ENCODE data around the gene MAGI1. TPM values are rescaled to one million over a fixed set of nuclear protein-coding genes. Genes with fewer than 3 reads are reported as not detected.
"Not testable (repeated sequence)": the region's sequence is repeated elsewhere in the genome, so short reads cannot be mapped to it uniquely, and the experiment has no call there.

Gene MAGI1
- total RNA-seq, 1 experiment from 2014 or later, result 0.88 TPM

DNA sequence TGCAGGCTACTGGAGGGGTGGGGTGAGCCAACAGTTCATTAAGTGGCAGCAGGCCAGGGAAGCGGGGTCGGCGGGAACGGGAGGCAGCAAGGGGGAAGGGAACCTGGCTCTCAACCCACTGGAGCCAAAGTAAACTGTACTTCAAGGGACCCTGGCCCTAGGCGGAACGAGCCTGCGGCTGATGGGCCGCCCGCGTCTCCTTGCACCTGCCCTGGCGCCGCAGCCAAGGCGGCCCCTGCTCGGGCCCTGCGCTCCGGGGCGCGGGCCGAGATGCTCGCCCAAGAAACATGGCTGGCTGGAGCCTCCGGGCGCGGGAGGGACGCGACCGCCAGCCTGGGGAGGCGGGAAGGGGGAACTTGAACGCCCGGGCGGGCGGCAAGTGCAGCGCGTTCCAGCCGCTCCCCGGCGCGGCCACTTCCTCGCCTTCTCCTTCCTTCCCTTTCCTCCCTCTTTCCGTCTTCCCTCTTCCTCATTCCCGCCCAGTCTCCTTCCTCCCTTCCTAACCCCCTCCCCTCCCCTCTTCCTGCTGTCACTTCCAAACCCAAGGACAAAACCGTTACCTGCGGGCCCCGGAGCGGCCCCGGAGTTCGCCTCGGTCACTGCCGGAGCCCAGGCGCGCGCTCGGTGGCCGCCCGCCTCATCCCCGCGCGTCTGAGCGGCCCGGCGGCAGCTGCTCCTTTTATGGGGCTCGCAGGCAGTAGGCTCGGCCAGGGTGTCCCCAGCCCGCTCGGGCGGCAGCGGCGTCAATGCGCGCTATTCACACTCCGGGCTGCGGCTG lies 489.7 kb downstream of the MAGI1 start:
- in situ Hi-C loops (cut with HindIII; ENCODE audit: low pct_unique_long_range_greater_than_20kb, low sequenced_read_pairs), result no loop called here

GRCh38 chr3:65545429-65545828 lies 493.3 kb downstream of the MAGI1 start:
- in situ Hi-C loops (cut with HindIII; ENCODE audit: low pct_unique_long_range_greater_than_20kb, low sequenced_read_pairs), result no loop called here

More for the DNA sequence above, 489.7 kb downstream of the MAGI1 start:
- no peak for DNase-seq (ENCODE audit: low read depth)

DNA sequence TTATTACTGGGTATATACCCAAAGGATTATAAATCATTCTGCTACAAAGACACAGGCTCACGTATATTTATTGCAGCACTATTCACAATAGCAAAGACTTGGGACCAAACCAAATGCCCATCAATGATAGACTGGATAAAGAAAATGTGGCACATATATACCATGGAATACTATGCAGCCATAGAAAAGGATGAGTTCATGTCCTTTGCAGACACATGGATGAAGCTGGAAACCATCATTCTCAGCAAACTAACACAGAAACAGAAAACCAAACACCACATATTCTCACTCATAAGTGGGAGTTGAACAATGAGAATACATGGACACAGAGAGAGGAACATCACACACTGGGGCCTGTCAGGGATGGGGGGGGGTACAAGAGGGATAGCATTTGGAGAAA lies 495.3 kb downstream of the MAGI1 start:
- in situ Hi-C loops (cut with HindIII; ENCODE audit: low pct_unique_long_range_greater_than_20kb, low sequenced_read_pairs); DNase-seq (ENCODE audit: low read depth): not testable (repeated sequence)

More at GRCh38 chr3:65545429-65545828, 493.3 kb downstream of the MAGI1 start:
- DNase-seq (ENCODE audit: low read depth), result no peak

- DNase-seq (ENCODE audit: low read depth), result no peak
- in situ Hi-C loops (cut with HindIII; ENCODE audit: low pct_unique_long_range_greater_than_20kb, low sequenced_read_pairs), result no loop called here
Measured at GRCh38 chr3:65540666-65541065, 498.1 kb downstream of the MAGI1 start.

- no peak for DNase-seq (ENCODE audit: low read depth)
- in situ Hi-C loops (cut with HindIII; ENCODE audit: low pct_unique_long_range_greater_than_20kb, low sequenced_read_pairs), result no loop called here
Measured at GRCh38 chr3:65539616-65540015, 499.1 kb downstream of the MAGI1 start.

GRCh38 chr3:65538101-65538500 lies 500.6 kb downstream of the MAGI1 start:
- no peak for DNase-seq (ENCODE audit: low read depth)

DNA sequence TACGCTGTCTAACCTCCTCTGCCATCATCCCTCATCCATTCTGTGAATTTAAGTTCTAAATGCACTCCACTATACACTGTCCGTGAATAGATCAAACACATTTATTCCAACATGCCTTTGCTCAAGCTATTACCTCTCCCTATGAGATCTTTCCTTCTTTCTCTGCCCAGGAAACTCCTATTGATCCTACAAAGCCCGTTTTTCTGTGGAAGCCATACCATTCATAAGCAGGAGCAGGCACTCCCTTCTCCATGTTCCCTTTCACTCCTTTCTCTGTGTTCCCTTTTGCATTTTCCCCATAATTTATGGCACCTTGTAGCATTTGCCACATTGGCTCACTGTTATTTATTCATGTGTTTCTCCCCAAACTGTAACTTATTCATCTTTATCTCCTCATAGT lies 501.6 kb downstream of the MAGI1 start:
- in situ Hi-C loops (cut with HindIII; ENCODE audit: low pct_unique_long_range_greater_than_20kb, low sequenced_read_pairs), result no loop called here
- DNase-seq (ENCODE audit: low read depth), result no peak

More at GRCh38 chr3:65538101-65538500, 500.6 kb downstream of the MAGI1 start:
- in situ Hi-C loops (cut with HindIII; ENCODE audit: low pct_unique_long_range_greater_than_20kb, low sequenced_read_pairs), result no loop called here

DNA sequence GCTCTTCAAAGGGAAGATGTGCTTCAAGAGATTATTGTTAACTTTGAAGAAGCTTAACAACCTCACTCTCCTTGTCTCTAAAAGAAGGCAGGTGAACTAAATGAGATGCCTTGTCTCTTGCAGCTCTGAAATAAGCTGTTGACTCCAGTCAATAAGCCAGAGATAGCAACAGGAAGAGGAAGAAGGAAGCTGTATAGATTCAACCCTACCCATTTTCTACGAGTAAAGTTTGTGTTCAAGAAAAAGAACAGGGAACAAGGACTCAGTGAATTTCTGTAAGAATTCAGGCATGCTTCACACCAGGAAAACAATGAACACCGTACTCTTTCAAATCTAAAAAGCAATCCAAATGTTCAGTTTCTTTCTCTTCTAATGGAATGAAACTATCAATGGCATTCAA lies 503.5 kb downstream of the MAGI1 start:
- in situ Hi-C loops (cut with HindIII; ENCODE audit: low pct_unique_long_range_greater_than_20kb, low sequenced_read_pairs), result no loop called here
- DNase-seq (ENCODE audit: low read depth), result no peak

DNA sequence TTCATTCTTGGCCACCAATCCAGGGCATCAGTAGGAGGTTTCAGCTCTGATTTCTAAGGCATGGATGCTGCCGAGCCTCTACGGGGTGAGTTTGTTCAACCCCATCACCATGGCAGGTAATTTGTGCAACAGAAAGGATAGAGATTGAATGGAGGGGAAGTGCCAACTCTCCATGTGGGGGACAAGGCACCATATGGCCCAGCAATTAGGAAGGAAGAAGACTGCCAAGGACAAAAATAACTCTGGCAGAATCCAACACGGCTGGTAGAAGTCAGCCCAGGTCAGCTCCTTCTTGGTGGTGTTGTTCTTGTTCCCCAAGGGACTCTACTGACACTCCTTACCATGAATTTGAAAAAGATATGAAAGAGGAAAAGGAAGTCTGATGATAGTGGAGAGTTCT lies 503.9 kb downstream of the MAGI1 start:
- in situ Hi-C loops (cut with HindIII; ENCODE audit: low pct_unique_long_range_greater_than_20kb, low sequenced_read_pairs), result no loop called here

DNA sequence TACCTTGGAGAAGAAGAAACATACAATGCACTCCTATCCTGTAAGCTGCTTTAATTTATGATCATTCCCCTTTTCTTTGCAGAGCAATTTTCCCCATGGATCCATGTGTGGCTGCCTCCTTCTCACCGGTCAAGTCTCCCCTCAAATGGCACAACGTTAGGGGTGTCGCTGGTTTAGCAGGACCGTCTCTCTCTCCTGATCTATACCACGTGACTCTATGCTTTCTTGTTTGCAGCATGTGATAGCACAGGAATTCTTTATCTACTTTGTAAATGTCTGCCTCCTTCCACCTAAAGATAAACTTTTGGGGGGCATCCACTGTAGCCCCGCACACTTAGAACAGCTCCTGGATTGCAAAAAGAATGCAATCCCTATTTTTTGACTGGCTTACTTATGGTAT lies 506.0 kb downstream of the MAGI1 start:
- no peak for DNase-seq (ENCODE audit: low read depth)
- in situ Hi-C loops (cut with HindIII; ENCODE audit: low pct_unique_long_range_greater_than_20kb, low sequenced_read_pairs), result no loop called here

More for the DNA sequence above, 503.9 kb downstream of the MAGI1 start:
- no peak for DNase-seq (ENCODE audit: low read depth)

- no peak for DNase-seq (ENCODE audit: low read depth)
- in situ Hi-C loops (cut with HindIII; ENCODE audit: low pct_unique_long_range_greater_than_20kb, low sequenced_read_pairs), result no loop called here
Measured at GRCh38 chr3:65532215-65532614, 506.5 kb downstream of the MAGI1 start.

DNA sequence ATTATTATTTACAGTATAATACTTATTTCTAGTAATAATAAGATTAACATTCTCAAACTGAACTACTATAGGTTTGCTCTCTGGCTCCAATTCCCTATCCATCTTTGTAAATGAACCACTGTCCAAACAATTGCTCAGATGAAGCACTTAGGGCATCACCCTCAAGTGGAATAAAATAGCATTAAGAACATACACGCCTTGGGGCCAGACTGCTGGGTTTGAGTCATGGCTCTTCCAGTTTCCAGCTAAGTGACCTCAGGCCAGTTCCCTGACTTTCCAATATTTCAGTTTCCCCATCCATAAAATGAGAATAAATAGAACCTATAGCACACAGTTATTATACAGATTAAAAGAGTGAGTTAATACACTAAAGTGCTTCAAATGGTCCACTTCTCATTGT lies 507.2 kb downstream of the MAGI1 start:
- no peak for DNase-seq (ENCODE audit: low read depth)
- in situ Hi-C loops (cut with HindIII; ENCODE audit: low pct_unique_long_range_greater_than_20kb, low sequenced_read_pairs), result no loop called here

GRCh38 chr3:65526656-65527055 lies 512.1 kb downstream of the MAGI1 start:
- peak; percentile 25 for DNase-seq (ENCODE audit: low read depth)
- in situ Hi-C loops (cut with HindIII; ENCODE audit: low pct_unique_long_range_greater_than_20kb, low sequenced_read_pairs), result no loop called here

- in situ Hi-C loops (cut with HindIII; ENCODE audit: low pct_unique_long_range_greater_than_20kb, low sequenced_read_pairs), result no loop called here
- DNase-seq (ENCODE audit: low read depth), result no peak
Measured at GRCh38 chr3:65524584-65524983, 514.1 kb downstream of the MAGI1 start.

DNA sequence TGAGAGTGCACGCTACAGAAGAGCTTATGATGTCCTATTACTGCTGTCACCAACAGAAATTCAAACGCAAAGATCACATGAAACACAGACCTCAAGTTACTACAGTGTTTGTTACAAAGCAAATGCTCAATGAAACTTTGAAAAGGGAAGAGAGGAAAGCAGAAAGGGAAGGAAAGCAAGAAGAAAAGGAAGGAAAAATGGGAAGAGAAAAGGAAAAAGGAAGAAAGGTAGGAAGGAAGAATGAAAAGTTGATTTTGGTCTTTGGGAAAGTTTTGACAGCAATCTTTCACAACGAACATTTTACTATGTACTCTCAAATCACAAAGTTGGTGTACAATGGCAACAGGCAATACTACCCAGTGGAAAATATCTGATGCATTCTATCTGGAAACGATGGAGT lies 514.8 kb downstream of the MAGI1 start:
- in situ Hi-C loops (cut with HindIII; ENCODE audit: low pct_unique_long_range_greater_than_20kb, low sequenced_read_pairs), result no loop called here
- DNase-seq (ENCODE audit: low read depth), result no peak

- DNase-seq (ENCODE audit: low read depth), result no peak
- in situ Hi-C loops (cut with HindIII; ENCODE audit: low pct_unique_long_range_greater_than_20kb, low sequenced_read_pairs), result no loop called here
Measured at GRCh38 chr3:65521032-65521431, 517.7 kb downstream of the MAGI1 start.

- DNase-seq (ENCODE audit: low read depth), result no peak
- in situ Hi-C loops (cut with HindIII; ENCODE audit: low pct_unique_long_range_greater_than_20kb, low sequenced_read_pairs), result no loop called here
Measured at GRCh38 chr3:65516998-65517397, 521.7 kb downstream of the MAGI1 start.

DNA sequence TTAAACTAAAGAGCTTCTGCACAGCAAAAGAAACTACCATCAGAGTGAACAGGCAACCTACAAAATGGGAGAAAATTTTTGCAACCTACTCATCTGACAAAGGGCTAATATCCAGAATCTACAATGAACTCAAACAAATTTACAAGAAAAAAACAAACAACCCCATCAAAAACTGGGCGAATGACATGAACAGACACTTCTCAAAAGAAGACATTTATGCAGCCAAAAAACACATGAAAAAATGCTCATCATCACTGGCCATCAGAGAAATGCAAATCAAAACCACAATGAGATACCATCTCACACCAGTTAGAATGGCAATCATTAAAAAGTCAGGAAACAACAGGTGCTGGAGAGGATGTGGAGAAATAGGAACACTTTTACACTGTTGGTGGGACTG lies 524.4 kb downstream of the MAGI1 start:
- in situ Hi-C loops (cut with HindIII; ENCODE audit: low pct_unique_long_range_greater_than_20kb, low sequenced_read_pairs), result not testable (repeated sequence)

DNA sequence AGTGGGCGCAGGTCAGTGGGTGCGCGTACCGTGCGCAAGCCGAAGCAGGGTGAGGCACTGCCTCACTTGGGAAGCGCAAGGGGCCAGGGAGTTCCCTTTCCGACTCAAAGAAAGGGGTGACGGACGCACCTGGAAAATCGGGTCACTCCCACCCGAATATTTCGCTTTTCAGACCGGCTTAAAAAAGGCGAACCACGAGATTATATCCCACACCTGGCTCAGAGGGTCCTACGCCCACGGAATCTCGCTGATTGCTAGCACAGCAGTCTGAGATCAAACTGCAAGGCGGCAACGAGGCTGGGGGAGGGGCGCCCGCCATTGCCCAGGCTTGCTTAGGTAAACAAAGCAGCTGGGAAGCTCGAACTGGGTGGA lies 529.3 kb downstream of the MAGI1 start:
- in situ Hi-C loops (cut with HindIII; ENCODE audit: low pct_unique_long_range_greater_than_20kb, low sequenced_read_pairs); DNase-seq (ENCODE audit: low read depth): not testable (repeated sequence)

More for the DNA sequence above, 524.4 kb downstream of the MAGI1 start:
- DNase-seq (ENCODE audit: low read depth), result not testable (repeated sequence)

DNA sequence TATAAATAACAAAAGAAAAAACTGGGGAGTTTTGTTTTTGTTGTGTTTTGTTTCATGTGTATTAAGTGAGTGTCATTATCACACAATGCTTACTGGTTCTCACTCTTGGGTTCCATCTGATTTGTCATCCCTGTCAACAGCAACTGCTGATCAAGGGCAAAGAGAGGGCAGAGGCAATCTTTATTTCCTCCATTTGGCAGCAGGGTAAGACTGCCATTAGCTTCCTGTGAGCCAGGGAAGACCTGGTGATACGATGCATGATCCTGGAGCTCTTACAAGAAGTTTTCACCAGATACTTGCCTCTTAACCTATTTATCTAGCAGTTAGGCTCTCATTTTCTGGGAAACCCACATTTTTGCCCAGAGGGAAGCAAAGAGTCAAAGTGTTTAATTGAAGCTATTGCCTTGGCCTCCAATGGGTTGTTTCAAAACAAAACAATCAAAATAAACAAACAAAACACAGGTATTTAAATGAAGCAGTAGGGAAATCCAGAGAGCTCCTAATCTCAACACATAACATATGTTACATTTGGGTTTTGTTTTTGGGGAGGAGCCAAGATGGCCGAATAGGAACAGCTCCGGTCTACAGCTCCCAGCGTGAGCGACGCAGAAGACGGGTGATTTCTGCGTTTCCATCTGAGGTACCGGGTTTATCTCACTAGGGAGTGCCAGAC lies 529.8 kb downstream of the MAGI1 start:
- DNase-seq (ENCODE audit: low read depth), result no peak

More for the DNA sequence above, 529.8 kb downstream of the MAGI1 start:
- in situ Hi-C loops (cut with HindIII; ENCODE audit: low pct_unique_long_range_greater_than_20kb, low sequenced_read_pairs), result no loop called here
